H1 (cell line): ENCODE results near the gene TARS2. TPM values are rescaled to one million over a fixed set of nuclear protein-coding genes. Genes with fewer than 3 reads are reported as not detected.

Experiments
- CTCF ChIA-PET: fragments of 300-600 bp; sonication (Branson Sonifier 250); formaldehyde crosslinking; loops from one replicate; lab custom pipeline; 2021; ENCODE audit not compliant: partially characterized antibody; lab: Charles Lee
- POLR2A ChIA-PET: fragments of 300-600 bp; sonication (Branson Sonifier 250); formaldehyde crosslinking; loops from one replicate; lab custom pipeline; 2021; ENCODE audit warnings: inconsistent platforms; ENCODE audit not compliant: partially characterized antibody; lab: Charles Lee
- DNase-seq, 2 experiments: peaks; one replicate each; pipeline versions ENCODE4 v3.0.0 to v3.0.0-alpha.2; 2010 to 2022; ENCODE audit warnings: low spot score in 2 of 2, low read depth in 1 of 2, mixed read lengths in 1 of 2
- FAIRE-seq: peaks from 2 replicates; lab custom pipeline; 2011; peaks lifted over from hg19 to GRCh38; lab: Jason Lieb, UNC
- H2AFZ ChIP-seq: 2 replicates; pipeline ENCODE4 v1.8.1; 2012; ENCODE audit warnings: low read length, inconsistent platforms
- H2AK5ac ChIP-seq: 2 replicates; pipeline ENCODE4 v1.6.1; 2013; ENCODE audit warnings: low read depth, low read length
- H2BK120ac ChIP-seq: replicated peaks from 2 replicates; pipeline ENCODE3; 2013; ENCODE audit warnings: low read depth, low read length, inconsistent platforms
- H2BK12ac ChIP-seq: 2 replicates; pipeline ENCODE4 v1.6.1; 2013; ENCODE audit warnings: low read depth, low read length
- H2BK15ac ChIP-seq: 2 replicates; pipeline ENCODE4 v1.6.1; 2013; ENCODE audit warnings: low read length
- H2BK20ac ChIP-seq: 2 replicates; pipeline ENCODE4 v1.6.1; 2013; ENCODE audit warnings: low read length
- H2BK5ac ChIP-seq: 2 replicates; pipeline ENCODE4 v1.6.1; 2013; ENCODE audit warnings: low read depth, low read length
- H3K14ac ChIP-seq: 2 replicates; pipeline ENCODE4 v1.6.1; 2013; ENCODE audit warnings: inconsistent platforms; ENCODE audit not compliant: insufficient read length
- H3K18ac ChIP-seq: 2 replicates; pipeline ENCODE4 v1.6.1; 2013; ENCODE audit warnings: low read length; ENCODE audit errors: extremely low read depth
- H3K23ac ChIP-seq: 2 replicates; pipeline ENCODE4 v1.6.1; 2013; ENCODE audit warnings: inconsistent platforms; ENCODE audit not compliant: insufficient read length
- H3K23me2 ChIP-seq: 2 replicates; pipeline ENCODE4 v1.6.1; 2013; ENCODE audit warnings: low read depth, low read length
- H3K27ac ChIP-seq: 2 replicates; pipeline ENCODE4 v1.6.1; 2011; ENCODE audit warnings: low read depth, low read length, inconsistent platforms
- H3K27me3 ChIP-seq, 4 experiments: replicated peaks in 1 of 4; 1 replicate in 1 of 4; 2 replicates in 3 of 4; pipeline versions ENCODE4 v1.6.1 to v1.8.1; 2011 to 2013; ENCODE audit warnings: low read length in 3 of 4, mild to moderate bottlenecking in 3 of 4, inconsistent platforms in 2 of 4, mixed read lengths in 2 of 4, moderate library complexity in 1 of 4; ENCODE audit not compliant: control insufficient read depth in 3 of 4, insufficient read depth in 3 of 4; ENCODE audit errors: extremely low read depth in 1 of 4
- H3K36me3 ChIP-seq, 4 experiments: 2 replicates each; pipeline versions ENCODE4 v1.6.1 to v1.8.1; 2011 to 2013; ENCODE audit warnings: mild to moderate bottlenecking in 4 of 4, low read length in 3 of 4, moderate library complexity in 2 of 4, control low read depth in 1 of 4, inconsistent platforms in 1 of 4; ENCODE audit not compliant: insufficient read depth in 4 of 4, control insufficient read depth in 2 of 4
- H3K4ac ChIP-seq: replicated peaks from 2 replicates; pipeline ENCODE3; 2013; ENCODE audit warnings: low read length, low read depth, mixed read lengths, inconsistent platforms; ENCODE audit not compliant: insufficient read length
- H3K4me1 ChIP-seq, 4 experiments: replicated peaks in 1 of 4; 1 replicate in 1 of 4; 2 replicates in 3 of 4; pipeline versions ENCODE4 v1.6.1 to v1.8.1; 2011 to 2013; ENCODE audit warnings: low read length in 3 of 4, inconsistent platforms in 2 of 4, mixed read lengths in 1 of 4; ENCODE audit not compliant: insufficient read depth in 4 of 4, control insufficient read depth in 3 of 4
- H3K4me2 ChIP-seq, 2 experiments: 2 replicates each; pipeline versions ENCODE4 v1.6.1 to v1.8.1; 2011 to 2013; ENCODE audit warnings: low read depth in 2 of 2, low read length in 2 of 2, control low read depth in 1 of 2, inconsistent platforms in 1 of 2, mild to moderate bottlenecking in 1 of 2; ENCODE audit not compliant: insufficient read depth in 1 of 2
- H3K4me3 ChIP-seq, 4 experiments: fragments of 200-600, 300-600 bp in 1 of 4; sonication (generic), shearing (Covaris generic), sonication (Bioruptor Twin) in 1 of 4; 2 replicates each; pipeline versions ENCODE4 v1.5.1 to v1.8.1; 2011 to 2016; ENCODE audit warnings: low read length in 4 of 4, low read depth in 3 of 4, control low read depth in 2 of 4, inconsistent platforms in 2 of 4, mild to moderate bottlenecking in 2 of 4, mixed read lengths in 1 of 4, moderate library complexity in 1 of 4; ENCODE audit not compliant: insufficient read depth in 2 of 4; ENCODE audit errors: extremely low read depth in 1 of 4
- H3K56ac ChIP-seq: replicated peaks from 2 replicates; pipeline ENCODE3; 2013; ENCODE audit warnings: low read depth, mild to moderate bottlenecking, mixed read lengths, low read length, inconsistent platforms; ENCODE audit not compliant: insufficient read length
- H3K79me1 ChIP-seq: 2 replicates; pipeline ENCODE4 v1.6.1; 2013; ENCODE audit warnings: low read depth, low read length, control low read depth
- H3K79me2 ChIP-seq, 2 experiments: 2 replicates each; pipeline versions ENCODE4 v1.6.1 to v1.8.1; 2012 to 2013; ENCODE audit warnings: low read length in 2 of 2, mild to moderate bottlenecking in 2 of 2, inconsistent platforms in 1 of 2; ENCODE audit not compliant: insufficient read depth in 2 of 2, control insufficient read depth in 1 of 2
- H3K9ac ChIP-seq, 4 experiments: replicated peaks in 1 of 4; 1 replicate in 1 of 4; 2 replicates in 3 of 4; pipeline versions ENCODE4 v1.6.1 to v1.8.1; 2011 to 2013; ENCODE audit warnings: low read depth in 3 of 4, low read length in 3 of 4, control low read depth in 2 of 4, mild to moderate bottlenecking in 2 of 4, moderate library complexity in 2 of 4, inconsistent platforms in 1 of 4; ENCODE audit errors: extremely low read depth in 1 of 4
- H3K9me3 ChIP-seq, 2 experiments: 2 replicates each; pipeline versions ENCODE4 v1.6.1 to v1.8.1; 2012 to 2013; ENCODE audit warnings: mild to moderate bottlenecking in 2 of 2, moderate library complexity in 2 of 2, control low read depth in 1 of 2, inconsistent platforms in 1 of 2, low read depth in 1 of 2, low read length in 1 of 2, mixed read lengths in 1 of 2; ENCODE audit not compliant: insufficient read depth in 2 of 2
- H4K20me1 ChIP-seq, 2 experiments: replicated peaks in 1 of 2; 2 replicates each; pipeline versions ENCODE3 to v1.8.1; 2011 to 2013; ENCODE audit warnings: inconsistent platforms in 2 of 2, low read length in 2 of 2, mild to moderate bottlenecking in 1 of 2; ENCODE audit not compliant: insufficient read depth in 2 of 2, control insufficient read depth in 1 of 2
- H4K5ac ChIP-seq: 2 replicates; pipeline ENCODE4 v1.6.1; 2013; ENCODE audit warnings: low read length, low read depth, mixed read lengths, inconsistent platforms; ENCODE audit not compliant: insufficient read length
- H4K8ac ChIP-seq: 2 replicates; pipeline ENCODE4 v1.8.0; 2013; ENCODE audit warnings: mild to moderate bottlenecking, moderate library complexity, low read length, inconsistent platforms; ENCODE audit not compliant: insufficient read depth; ENCODE audit errors: extremely low read depth
- H4K91ac ChIP-seq: replicated peaks from 2 replicates; pipeline ENCODE3; 2013; ENCODE audit warnings: low read length, mixed read lengths, inconsistent platforms; ENCODE audit not compliant: insufficient read length
- ATF3 ChIP-seq: IDR thresholded peaks from 2 replicates; pipeline ENCODE4 v1.6.1; 2011; ENCODE audit warnings: low read depth, mild to moderate bottlenecking, low read length; ENCODE audit not compliant: insufficient read depth
- E2F6 ChIP-seq: IDR thresholded peaks from 2 replicates; pipeline ENCODE4 v1.6.1; 2012; ENCODE audit warnings: inconsistent platforms
- EP300 ChIP-seq, 2 experiments: IDR thresholded peaks; 1 replicate in 1 of 2; 2 replicates in 1 of 2; pipeline ENCODE4 v1.6.1; 2011 to 2012; ENCODE audit warnings: low read depth in 2 of 2, low read length in 2 of 2, mild to moderate bottlenecking in 2 of 2, borderline replicate concordance in 1 of 2, inconsistent platforms in 1 of 2, moderate library complexity in 1 of 2
- NRF1 ChIP-seq: IDR thresholded peaks from 2 replicates; pipeline ENCODE4 v1.6.1; 2011; ENCODE audit warnings: mild to moderate bottlenecking, low read depth, low read length, improper control_type of control experiment
- PHF8 ChIP-seq: fragments of 200-600 bp; sonication (generic); conservative IDR thresholded peaks from 2 replicates; pipeline ENCODE4 v1.7.1; 2012; ENCODE audit warnings: low read depth, mild to moderate bottlenecking, inconsistent platforms, low read length, moderate library complexity
- POU5F1 ChIP-seq: IDR thresholded peaks from 2 replicates; pipeline ENCODE4 v1.6.1; 2011; ENCODE audit warnings: low read depth, mild to moderate bottlenecking, low read length, moderate library complexity
- RXRA ChIP-seq: IDR thresholded peaks from 2 replicates; pipeline ENCODE4 v1.6.1; 2011; ENCODE audit warnings: low read depth, mild to moderate bottlenecking, low read length, moderate library complexity; ENCODE audit not compliant: insufficient read depth
- SIN3A ChIP-seq, 2 experiments: IDR thresholded peaks in 1 of 2; conservative IDR thresholded peaks in 1 of 2; 2 replicates each; pipeline ENCODE4 v1.6.1; 2011 to 2012; ENCODE audit warnings: low read length in 2 of 2, improper control_type of control experiment in 1 of 2, low read depth in 1 of 2, mild to moderate bottlenecking in 1 of 2
- TAF1 ChIP-seq: IDR thresholded peaks from 2 replicates; pipeline ENCODE4 v1.6.1; 2011; ENCODE audit warnings: mild to moderate bottlenecking, low read depth, low read length
- WGBS, 2 experiments: shearing (Covaris generic) in 1 of 2; methylation state at CpG; one replicate each; pipeline versions ENCODE4 v1.1.6 to v1.1.7; 2013 to 2015; ENCODE audit warnings: low lambda C conversion rate in 2 of 2, mixed read lengths in 2 of 2, inconsistent platforms in 1 of 2, low coverage in 1 of 2, missing lambda C conversion rate in 1 of 2; ENCODE audit not compliant: insufficient replicate concordance in 2 of 2, insufficient coverage in 1 of 2, insufficient read length in 1 of 2; ENCODE audit errors: extremely low coverage in 1 of 2, missing lambda C conversion rate in 1 of 2; 5-methylcytosine and 5-hydroxymethylcytosine counted together
- polyA plus RNA-seq, 7 experiments: library from polyadenylated mRNA; depleted of rRNA in 3 of 7; stranded (reverse) in 5 of 7; unstranded in 2 of 7; fragments of >200 nt in 5 of 7; fragments of 200-250 nt in 2 of 7; gene quantifications; 1 replicate in 5 of 7; 2 replicates in 1 of 7; 4 replicates in 1 of 7; pipeline versions ENCODE4 v1.2.1 to v1.2.3, GENCODE V29; 2011 to 2013; ENCODE audit warnings: missing spikeins in 2 of 7, mixed read lengths in 2 of 7
- total RNA-seq: library from RNA; stranded (reverse); fragmentation: NEBNext Ultra II Directional; extraction: Animal tissue kit (Norgen Biotek cat#: 25700); gene quantifications from 2 replicates; pipeline ENCODE4 v1.2.1, GENCODE V29; 2021

Gene TARS2
- total and polyA plus RNA-seq, 2 of the 8 experiments (the other 6 are each of a cell fraction or from before 2014, with no cell fraction given) = 38.9 to 39.1 TPM

GRCh38 chr1:150514913-150515327 lies 27.7 kb downstream of the TARS2 start:
- peak overlapping the region in 3 of 4 experiments; percentile 48 to 73 (median 55); a peak in 6 of 7 replicates for H3K9ac ChIP-seq
- H3K79me1 ChIP-seq = no peaks in the 10 kb centered on the region
- H3K9me3 ChIP-seq = no peaks in the 10 kb centered on the region
- peak overlapping the region; percentile 55; the same call in 1 of the 2 replicates for H2BK12ac ChIP-seq
- H3K23ac ChIP-seq = no peak overlapping the region
- H4K20me1 ChIP-seq = no peaks in the 10 kb centered on the region
- no peaks in the 10 kb centered on the region for H3K79me2 ChIP-seq
- no peak for TF ChIP-seq POU5F1
- no peak for TF ChIP-seq E2F6
- TF ChIP-seq SIN3A (conservative IDR thresholded peaks at IDR 0.05 in 1 of 2, IDR thresholded peaks at IDR 0.05 in 1 of 2; ENCODE audit: low read depth in 1 of 2, low read length in 2 of 2) = no peak
- no peak for TF ChIP-seq EP300 (IDR thresholded peaks at IDR 0.05; ENCODE audit: borderline replicate concordance in 1 of 2, low read depth in 2 of 2, low read length in 2 of 2)
- no peak for TF ChIP-seq RXRA
- no peak for TF ChIP-seq ATF3
- TF ChIP-seq NRF1 = no peak
- TF ChIP-seq PHF8 = no peak
- TF ChIP-seq TAF1 = no peak
- ChIA-PET CTCF (interaction anchor here (1.4 to 22.4 kb wide), 5 partner anchors 11 to 45 kb away, joined by 3 to 253 read pairs (median 4); no protein-coding TSS in a partner anchor), POLR2A (interaction anchor here (0.6 to 2.4 kb wide), 13 partner anchors 13 to 259 kb away, joined by 3 to 10 read pairs (median 4); partner anchors contain the start of genes ADAMTSL4, MCL1 and RPRD2)
- no peaks in the 10 kb centered on the region for H3K36me3 ChIP-seq
- peak overlapping the region; percentile 79 for H3K56ac ChIP-seq
- H2AFZ ChIP-seq = peak overlapping the region; percentile 86
- H2BK15ac ChIP-seq = peak overlapping the region; percentile 100; the same call in 1 of the 2 replicates
- peak overlapping the region; percentile 88 to 91 for H3K4me2 ChIP-seq
- no peak overlapping the region for H3K27ac ChIP-seq
- no peak for DNase-seq
- H4K8ac ChIP-seq = peak overlapping the region; percentile 45; the same call in 1 of the 2 replicates
- no peak overlapping the region for H2BK120ac ChIP-seq
- H2BK5ac ChIP-seq = no peak overlapping the region
- WGBS, 2 experiments = 44% methylated on average over 21 of the region's 21 CpGs; no CpG with 5 or more reads in 1 of the 2 experiments
- no peak overlapping the region for H2BK20ac ChIP-seq
- no peak for FAIRE-seq
- H3K4ac ChIP-seq = no peak overlapping the region
- H4K5ac ChIP-seq = no peak overlapping the region
- peak overlapping the region; percentile 72; the same call in 1 of the 2 replicates for H3K18ac ChIP-seq
- peaks cover 5% of the 10 kb centered on the region for H3K23me2 ChIP-seq
- H3K4me1 ChIP-seq = peaks cover 0 to 4% (median 3%) of the 10 kb centered on the region in 4 experiments; a peak in 5 of 7 replicates
- H3K4me3 ChIP-seq = peak overlapping the region; percentile 72 to 91 (median 82)
- H3K14ac ChIP-seq = no peak overlapping the region
- no peaks in the 10 kb centered on the region; a peak in 1 of 7 replicates for H3K27me3 ChIP-seq
- no peak overlapping the region for H4K91ac ChIP-seq
- H2AK5ac ChIP-seq = no peak overlapping the region
